Activated CD8-positive, alpha-beta memory T cell treated with anti-CD3 and anti-CD28 coated beads, Interleukin-2, amount 50 U/mL, for 48 hours (primary cell): ENCODE measurements around the gene CUX1.
"Not testable (repeated sequence)": the region's sequence is repeated elsewhere in the genome, so short reads cannot be mapped to it uniquely, and the experiment has no call there.

Source experiments
- DNase-seq: peaks from one replicate; pipeline ENCODE4 v3.0.0-alpha.2; 2020

CUX1 gene

DNA sequence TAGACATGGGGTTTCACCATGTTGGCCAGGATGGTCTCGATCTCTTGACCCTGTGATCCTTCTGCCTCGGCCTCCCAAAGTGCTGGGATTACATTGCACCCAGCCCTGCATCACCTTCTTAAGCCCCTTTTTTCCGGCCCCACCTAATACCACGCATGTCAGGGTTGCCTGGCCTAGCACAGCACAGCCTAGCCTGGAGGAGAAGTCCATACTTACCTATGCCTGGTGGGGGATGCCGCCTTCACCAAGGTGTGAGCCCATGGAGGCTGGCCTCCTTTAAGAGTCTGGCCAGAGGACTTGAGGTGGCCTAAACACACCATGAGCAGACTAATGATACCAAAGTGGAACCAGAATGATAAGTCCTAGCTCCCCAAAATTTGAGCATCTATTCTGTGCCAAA lies 22.0 kb upstream of the CUX1 start:
- no peak for DNase-seq

DNA sequence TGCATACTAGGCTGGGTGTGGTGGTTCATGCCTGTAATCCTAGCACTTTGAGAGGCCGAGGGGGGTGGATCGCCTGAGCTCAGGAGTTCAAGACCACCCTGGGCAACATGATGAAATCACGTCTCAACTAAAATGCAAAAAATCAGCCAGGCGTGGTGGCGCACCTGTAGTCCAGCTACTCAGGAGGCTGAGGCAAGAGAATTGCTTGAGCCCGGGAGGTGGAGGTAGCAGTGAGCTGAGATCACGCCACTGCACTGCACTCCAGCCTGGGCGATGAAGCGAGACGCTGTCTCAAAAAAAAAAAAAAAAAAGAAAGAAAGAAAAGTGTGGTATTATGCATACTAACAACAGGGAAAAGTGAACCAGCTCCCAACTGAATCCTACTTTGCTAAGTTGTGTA lies 19.3 kb upstream of the CUX1 start:
- not testable (repeated sequence) for DNase-seq

GRCh38 chr7:101803203-101804087 lies 14.0 kb upstream of the CUX1 start:
- DNase-seq, result no peak

DNA sequence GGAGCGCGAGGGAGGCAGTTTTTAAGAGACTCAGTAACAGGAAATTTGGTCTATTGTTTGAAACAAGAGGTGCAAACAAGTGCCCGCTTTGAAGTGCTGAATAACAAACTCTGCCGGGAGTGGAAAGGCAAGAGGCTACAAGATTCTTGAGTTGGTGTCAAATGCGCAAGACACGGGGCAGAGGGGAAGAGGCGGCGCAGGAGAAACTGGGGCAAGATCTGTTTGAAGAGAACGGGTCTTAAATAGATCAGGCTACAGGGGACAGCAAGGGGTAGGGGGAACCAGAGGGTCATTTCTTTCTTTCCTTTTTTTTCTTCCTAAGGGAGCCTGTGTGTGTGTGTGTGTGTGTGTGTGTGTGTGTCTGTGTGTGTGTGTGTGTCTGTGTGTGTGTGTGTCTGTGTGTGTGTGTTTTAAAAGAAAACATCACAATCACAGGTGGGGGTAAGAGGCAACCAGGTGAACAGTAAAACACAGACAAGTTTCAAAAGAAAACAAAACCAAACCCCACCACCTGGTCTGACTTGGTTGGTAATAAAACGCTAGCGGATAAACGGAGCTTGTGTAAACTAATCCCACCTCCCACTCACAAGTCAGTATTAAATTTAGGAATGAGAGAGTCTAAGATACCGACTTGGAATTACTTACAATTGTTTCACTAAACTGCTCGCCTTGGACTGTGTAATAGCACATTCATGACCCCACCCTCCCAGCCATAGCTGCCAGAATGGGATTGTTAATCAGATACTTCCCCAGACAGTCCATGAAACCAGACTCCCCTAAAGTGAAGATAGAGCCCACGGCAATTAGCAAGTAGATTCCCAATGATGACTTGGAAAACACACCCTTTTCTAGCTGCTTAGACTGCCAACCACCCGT lies 13.1 kb upstream of the CUX1 start:
- DNase-seq, result no peak

DNA sequence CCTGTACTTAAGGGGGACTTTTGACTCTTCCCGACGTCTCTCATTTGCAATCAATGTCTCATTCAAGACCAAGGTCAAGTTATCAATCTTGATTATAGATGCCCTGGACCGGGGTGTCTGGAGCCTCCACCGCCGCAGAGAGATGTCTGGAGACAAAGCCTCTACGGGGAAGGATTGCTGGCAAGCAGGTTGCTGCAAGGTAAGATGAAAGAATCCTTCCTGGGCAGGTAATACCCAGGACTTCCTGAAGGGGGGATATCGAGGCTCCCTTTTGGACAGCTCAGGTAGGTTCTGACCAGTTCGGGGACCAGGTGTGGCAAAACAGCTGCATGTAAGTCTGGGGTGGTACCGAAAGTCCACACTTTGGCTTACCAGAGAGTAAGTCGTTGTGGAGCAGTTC lies 12.5 kb upstream of the CUX1 start:
- no peak for DNase-seq

- DNase-seq, result no peak
Observed at GRCh38 chr7:101812595-101812994, 4.8 kb upstream of the CUX1 start.

DNA sequence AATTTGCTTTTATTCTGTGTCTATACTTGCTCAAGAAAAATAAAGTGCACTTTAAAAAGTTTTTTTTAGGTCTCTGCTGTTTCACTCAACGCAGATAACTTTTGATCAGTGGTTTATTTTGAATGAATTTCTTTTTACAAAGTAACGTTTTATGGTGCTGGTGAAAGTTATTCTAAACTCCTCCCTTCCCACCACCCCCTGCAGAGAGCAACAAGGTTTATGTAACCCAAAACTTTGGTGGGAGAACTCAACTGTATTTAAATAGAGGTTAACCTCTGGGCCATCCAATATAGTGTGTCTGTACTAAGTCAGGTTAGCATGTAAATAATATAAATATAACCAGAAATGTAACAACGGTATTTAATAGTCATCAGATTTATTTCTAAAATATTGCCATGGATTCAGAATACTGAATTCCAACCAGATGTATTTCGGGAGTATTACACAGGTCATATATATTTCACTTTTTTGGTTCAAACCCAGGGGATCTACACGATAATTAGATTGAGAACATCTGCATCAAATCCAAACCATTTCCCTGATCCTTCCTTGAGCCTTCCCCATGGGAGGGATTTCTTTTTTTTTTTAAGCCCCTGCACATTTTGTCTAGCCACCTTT lies 3.9 kb upstream of the CUX1 start:
- DNase-seq, result no peak

GRCh38 chr7:101814081-101814990 lies 3.1 kb upstream of the CUX1 start:
- DNase-seq, result peak; percentile 82

DNA sequence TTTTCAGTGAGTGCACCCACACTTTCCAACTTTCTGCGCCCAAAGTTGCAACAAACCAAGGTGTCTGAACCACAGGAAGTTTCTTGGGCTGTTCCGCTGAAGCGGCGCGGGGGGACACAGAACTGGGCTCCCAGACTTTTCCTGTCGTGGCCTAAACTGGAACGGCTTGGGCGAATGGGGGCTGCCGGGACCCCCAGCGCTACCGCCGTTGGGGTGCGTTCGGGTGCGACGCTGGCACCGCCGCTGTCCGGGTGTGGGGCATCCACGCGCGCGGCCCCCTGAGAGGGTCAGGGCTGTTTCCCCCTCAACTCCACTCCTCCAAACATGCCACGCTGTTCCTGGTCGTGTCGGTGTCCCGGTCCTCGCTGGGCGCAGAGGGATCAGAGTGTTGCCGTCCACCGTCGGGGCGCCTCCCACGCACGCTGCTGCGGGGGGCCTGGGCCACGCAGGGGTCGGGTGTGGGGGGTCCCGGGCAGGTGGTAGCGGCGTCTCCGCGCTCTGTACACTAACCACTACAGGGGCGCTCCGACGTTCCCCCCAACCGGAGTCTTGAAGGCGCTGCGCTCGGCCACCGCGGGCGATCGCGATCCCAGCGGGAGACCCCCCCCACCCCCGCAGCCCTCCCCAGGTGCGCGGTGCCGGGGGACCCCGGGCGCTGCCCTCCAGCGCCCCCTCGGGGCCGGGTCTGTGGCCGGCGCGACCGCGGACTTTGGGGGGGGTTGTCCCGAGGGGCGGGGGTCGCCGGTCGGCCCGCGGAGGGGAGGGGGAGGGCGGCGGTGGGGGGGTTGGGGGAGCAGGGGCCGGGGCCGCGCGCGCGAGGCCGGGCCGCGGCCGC lies 2.2 kb upstream of the CUX1 start:
- DNase-seq, result peak; percentile 84

DNA sequence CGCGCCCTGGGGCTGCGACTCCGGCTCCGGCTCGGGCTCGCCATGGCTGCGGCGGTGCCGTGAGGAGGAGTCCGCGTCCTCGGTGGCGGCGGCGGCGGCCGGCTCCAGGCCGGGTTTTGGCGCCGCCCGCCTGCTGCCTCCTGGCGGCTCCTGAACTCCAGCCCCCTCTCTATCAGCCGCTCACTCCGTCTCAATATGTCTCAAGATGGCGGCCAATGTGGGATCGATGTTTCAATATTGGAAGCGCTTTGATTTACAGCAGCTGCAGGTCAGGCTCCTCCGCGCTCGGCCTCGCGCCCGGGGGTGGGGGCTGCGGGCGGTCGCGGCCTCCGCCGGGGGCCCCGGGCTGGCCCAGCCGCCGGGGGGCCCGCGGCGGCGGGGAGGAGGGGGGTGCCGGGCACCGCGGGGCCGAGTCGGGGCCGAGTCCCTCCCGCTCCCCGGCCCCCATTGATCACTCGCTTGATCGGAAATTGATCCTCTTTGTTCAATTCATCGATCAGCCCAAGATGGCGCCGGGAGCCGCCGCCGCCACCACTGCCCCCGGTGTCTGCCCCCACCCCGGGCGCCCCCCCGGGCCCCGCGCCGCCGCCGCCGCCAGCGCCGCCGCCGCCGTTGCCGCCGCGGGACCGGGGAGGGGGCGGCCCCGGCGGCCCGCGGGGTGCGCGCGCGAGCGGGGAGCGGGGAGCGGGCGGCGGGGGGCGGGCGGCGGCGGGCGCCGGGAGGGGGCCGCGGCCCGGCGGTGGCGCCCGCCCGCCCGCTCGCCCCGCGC lies 1.4 kb upstream of the CUX1 start:
- peak; percentile 84 for DNase-seq

GRCh38 chr7:101816595-101817470 lies 593 bp upstream of the CUX1 start:
- peak; percentile 62 for DNase-seq

DNA sequence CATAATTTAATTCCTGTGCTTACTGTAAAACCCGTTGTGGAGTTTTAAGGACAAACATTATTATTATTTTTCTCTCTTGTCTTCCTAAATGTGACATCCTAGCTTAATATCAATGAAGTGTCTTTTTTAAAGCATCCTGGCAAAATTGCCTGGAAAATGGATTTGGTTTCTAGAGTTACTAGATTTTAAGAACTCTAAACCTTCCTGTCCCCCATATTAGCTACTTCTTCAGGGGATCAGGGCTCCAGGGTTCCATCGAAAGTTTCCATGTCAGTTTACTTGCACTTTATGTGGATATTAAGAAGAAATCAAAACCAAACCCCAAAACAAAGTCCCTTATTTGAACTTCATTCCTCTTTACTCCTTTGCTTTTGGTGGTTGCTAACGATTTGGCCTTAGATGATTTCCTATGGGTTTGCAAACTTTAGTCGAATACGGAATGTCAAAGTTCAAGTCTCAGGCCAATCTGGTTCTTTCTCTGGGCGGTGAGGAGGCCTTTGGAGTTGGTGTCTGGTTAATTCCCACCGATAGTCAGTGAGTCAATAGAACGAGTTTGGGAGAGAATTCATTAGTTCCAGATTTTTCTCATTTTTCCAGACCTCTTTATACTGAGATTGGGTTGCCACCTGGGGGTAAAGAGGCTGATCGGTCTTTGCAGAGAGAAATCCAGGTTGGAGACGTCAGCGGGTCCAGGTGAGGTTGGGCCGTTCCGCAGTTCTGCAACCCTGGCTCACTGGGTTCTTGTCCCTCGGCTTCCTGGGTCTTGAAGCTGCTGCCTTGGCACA lies 1.1 kb downstream of the CUX1 start:
- no peak for DNase-seq

DNA sequence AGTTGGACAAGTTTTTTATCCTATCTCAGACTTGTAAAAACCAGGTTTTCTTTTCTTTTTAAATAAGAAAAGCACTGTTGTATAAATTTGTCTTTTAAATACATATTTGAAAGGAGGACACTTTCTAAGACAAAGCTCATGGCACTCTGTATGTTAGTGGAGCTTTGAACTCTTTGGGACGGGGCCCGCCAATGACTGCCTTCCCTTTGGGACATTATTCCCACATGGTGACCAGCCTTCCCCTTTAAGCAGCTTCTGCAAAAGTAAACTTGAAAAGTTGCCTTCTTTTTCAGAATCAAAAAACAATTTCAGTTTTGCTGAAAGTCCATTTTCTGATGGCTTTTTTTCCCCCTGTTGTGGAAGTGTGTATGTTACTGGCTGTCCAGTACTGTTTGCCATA lies 1.8 kb downstream of the CUX1 start:
- no peak for DNase-seq

- DNase-seq, result no peak
Observed at GRCh38 chr7:101819913-101820522, 2.6 kb downstream of the CUX1 start.

DNA sequence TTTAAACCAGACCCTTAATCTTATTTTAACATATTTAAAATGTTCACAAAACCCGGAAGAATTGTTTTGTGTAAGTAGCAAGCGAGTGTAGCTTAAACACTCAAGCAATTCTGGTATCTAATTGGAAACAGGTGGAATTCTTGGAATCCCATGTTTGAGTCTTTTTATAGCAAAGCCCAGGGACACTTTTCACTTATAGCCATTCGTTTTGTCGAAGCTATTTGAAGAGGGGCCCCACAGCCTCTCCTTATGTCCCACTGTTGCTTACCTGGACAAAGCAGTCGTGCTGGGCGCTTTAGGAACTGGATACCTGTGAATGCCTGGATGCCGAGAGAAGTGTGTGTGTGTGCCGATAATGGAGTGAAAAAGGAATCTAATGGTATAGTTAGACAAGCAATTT lies 3.3 kb downstream of the CUX1 start:
- DNase-seq, result peak; percentile 18

DNA sequence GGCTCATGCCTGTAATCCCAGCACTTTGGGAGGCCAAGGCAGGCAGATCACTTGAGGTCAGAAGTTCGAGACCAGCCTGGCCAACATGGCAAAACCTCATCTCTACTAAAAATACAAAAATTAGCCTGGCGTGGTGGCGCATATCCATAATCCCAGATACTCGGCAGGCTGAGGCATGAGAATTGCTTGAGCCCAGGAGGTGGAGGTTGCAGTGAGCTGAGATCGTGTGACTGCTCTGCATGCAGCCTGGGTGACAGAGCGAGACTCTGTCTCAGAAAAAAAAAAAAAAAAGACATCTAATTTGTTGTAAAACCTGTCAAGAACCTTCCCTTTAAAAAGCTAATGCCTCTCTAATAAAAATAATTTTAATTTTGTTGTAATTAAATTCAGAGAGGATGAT lies 5.2 kb downstream of the CUX1 start:
- DNase-seq, result not testable (repeated sequence)

GRCh38 chr7:101823096-101823495 lies 5.7 kb downstream of the CUX1 start:
- DNase-seq, result peak; percentile 29

DNA sequence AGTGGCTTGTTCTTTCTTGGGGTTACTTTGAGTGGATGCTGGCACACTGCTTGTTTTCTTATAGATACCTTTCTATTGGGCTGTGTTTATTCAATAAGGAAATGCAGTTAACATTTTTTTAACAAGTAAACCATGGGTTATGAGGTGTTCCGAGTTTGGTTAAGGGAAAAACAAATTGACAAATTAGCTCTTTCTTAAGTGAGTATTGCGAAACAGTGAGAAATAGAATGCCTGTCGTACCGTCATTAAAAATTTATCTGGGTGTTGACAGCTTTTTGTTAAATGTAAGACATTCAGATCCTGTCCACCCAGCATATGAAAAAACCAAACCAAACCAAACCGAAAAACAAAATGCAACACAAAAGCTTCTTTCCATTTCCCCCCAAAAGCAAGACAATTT lies 6.2 kb downstream of the CUX1 start:
- no peak for DNase-seq
